NCI-H460 (cell line): ENCODE data around the gene HBZ. TPM values are rescaled to one million over a fixed set of nuclear protein-coding genes. Genes with fewer than 3 reads are reported as not detected.
"Not testable (repeated sequence)": the region's sequence is repeated elsewhere in the genome, so short reads cannot be mapped to it uniquely, and the experiment has no call there.

Experiments
- DNase-seq: peaks from one replicate; pipeline ENCODE4 v3.0.0-alpha.2; 2016; ENCODE audit warnings: low read depth; ENCODE audit errors: extremely low read depth
- total RNA-seq: library from RNA; depleted of rRNA; stranded (reverse); fragments of >200 nt; shearing (Covaris generic); gene quantifications from 2 replicates; pipeline ENCODE4 v1.2.3, GENCODE V29; 2014

HBZ gene
- total RNA-seq, 1 experiment from 2014 or later: not detected

DNA sequence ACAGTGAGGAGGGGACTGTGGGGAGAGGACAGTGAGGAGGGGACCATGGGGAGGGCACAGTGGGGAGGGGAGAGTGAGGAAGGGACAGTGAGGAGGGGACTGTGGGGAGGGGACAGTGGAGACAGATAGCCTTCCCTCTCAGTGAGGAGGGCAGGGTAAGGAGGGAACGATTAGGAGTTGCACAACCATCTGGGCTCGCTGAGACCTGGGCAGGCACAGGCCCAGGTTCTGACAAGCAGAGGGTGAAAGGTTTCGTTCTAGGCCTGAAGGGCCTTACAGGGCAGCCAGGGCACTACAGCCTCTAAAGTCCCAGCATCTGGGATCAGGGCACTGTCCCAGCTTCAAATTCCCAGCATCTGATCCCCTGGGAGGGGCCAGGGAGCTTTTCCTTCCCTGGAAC is 11.3 kb downstream of the HBZ start:
- DNase-seq: not testable (repeated sequence)

DNA sequence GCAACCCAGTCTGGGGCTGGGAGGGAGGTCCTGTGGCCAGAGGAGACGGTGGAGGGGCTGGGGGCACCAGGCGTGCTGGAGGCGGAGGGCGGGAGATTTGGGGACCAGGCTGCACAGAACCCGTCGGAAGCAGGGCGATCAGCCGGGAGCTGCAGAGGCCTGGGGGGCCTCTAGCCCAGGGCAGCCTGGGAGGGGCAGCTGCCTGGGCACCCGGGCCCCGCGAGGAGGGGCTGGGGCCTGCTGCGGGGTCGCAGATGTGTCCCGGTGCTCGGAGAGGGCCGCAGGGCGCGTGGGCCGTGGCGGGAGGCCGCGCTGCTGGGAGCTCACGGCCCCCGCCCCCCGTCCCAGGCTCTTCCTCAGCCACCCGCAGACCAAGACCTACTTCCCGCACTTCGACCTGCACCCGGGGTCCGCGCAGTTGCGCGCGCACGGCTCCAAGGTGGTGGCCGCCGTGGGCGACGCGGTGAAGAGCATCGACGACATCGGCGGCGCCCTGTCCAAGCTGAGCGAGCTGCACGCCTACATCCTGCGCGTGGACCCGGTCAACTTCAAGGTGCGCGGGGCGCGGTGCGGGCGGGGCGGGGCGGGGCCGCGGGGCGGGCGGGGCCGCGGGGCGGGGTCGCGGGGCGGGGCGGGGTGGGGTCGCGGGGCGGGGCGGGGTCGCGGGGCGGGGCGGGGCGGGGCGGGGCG is 11.8 kb downstream of the HBZ start:
- DNase-seq: not testable (repeated sequence)

DNA sequence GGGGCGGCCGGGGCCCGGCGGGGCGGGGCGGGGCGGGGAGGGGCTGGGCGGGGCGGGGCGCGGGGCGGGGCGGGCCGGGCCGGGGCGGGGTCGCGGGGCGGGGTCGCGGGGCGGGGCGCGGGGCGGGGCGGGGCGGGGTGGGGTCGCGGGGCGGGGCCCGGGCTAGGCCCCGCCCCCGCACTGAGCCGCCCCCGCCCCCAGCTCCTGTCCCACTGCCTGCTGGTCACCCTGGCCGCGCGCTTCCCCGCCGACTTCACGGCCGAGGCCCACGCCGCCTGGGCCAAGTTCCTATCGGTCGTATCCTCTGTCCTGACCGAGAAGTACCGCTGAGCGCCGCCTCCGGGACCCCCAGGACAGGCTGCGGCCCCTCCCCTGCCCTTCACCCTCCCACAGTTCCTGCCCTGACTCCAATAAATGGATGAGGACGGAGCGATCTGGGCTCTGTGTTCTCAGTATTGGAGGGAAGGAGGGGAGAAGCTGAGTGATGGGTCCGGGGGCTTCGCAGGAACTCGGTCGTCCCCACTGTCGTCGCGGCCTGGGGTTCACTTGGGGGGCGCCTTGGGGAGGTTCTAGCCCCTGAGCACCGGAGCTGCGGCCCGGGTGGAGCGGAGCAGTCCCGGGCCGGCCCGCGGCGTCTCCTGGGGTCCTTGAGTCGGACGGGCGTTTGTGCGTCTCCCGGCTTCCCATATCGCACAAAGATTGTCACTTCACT is 12.5 kb downstream of the HBZ start:
- no peak for DNase-seq

DNA sequence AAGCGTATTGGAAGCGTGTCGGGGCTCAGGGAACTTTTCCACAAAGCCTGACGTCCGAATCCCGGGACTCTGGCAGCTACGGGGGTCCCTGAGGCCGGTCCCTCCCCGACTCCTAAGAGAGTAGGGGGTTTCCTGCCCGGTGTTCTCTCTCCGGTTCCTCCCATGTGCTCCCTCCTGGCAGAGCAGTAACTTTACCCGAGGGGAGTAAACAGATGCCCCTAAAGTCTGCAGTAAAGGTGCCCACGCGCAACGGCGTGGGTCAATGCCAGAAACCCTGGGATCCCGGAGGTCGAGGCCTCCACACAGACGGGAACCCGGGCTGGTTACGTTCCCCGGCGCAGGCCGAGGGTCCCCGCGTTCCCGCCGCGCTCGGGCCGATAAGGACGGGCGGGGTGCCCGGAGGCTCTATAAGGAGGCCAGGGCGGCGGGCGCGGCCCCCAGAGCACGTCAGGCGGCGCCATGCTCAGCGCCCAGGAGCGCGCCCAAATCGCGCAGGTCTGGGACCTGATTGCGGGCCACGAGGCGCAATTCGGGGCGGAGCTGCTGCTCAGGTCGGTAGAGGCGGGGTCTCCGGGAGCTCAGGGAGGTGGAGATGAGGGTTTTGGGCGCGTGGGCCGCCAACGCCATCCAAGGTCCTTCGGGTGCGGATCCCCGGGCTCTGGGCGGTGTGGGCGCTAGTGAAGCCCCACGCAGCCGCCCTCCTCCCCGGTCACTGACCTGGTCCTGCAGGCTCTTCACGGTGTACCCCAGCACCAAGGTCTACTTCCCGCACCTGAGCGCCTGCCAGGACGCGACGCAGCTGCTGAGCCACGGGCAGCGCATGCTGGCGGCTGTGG is 13.3 kb downstream of the HBZ start, which contains the start of gene HBM:
HBM (plus strand) TSS at position 440 of the 836 bp plus-strand sequence; CDS start at position 460, 20 bp downstream.
- no peak for DNase-seq

DNA sequence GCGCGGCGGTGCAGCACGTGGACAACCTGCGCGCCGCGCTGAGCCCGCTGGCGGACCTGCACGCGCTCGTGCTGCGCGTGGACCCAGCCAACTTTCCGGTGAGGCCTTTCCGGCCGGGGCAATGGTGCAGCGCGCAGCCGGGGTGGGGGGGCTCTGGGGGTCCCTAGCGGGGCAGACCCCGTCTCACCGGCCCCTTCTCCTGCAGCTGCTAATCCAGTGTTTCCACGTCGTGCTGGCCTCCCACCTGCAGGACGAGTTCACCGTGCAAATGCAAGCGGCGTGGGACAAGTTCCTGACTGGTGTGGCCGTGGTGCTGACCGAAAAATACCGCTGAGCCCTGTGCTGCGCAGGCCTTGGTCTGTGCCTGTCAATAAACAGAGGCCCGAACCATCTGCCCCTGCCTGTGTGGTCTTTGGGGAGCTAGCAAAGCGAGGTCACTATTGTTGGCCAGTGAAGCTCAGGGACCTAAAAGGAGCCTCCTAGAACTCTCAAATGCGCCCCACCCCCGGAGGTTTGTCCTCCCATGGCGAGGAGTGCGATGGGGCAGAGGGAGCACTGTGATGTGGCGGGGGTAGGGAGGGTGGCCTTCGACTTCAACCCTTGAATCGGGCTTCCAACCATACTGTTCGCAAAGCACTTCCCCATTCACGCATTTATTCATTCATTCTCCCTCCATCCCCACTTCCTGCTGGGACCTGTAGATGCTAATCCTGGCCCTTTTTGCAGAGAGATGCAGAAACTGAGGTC is 14.1 kb downstream of the HBZ start:
- DNase-seq: no peak

DNA sequence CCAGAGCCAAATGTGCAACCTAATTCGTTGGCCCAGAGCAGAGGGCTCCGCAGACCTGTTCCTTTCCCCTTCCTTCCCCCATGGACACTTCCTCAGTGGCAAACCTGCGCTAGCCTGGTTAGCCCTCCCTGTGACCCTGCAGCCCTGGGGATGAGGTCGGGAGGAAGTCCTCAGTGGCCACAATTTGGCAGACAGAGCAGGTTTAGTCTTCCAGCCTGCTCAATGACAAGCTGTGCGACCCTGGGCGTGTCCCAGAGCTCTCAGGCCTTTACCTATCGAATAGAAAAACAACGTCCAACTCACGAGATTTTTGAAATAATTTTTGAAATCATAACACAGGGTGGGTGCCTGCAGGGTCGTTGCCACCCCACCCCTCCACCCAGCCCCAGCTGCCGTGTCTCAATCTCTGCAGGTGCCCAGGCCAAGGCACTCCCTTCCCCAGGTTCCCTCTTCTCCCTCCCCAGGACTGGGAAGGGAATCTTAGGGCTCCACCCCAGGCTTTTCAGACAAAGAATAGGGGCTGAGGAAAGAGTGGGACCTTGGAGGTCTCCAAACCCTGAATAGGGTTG is 14.8 kb downstream of the HBZ start:
- DNase-seq: no peak

DNA sequence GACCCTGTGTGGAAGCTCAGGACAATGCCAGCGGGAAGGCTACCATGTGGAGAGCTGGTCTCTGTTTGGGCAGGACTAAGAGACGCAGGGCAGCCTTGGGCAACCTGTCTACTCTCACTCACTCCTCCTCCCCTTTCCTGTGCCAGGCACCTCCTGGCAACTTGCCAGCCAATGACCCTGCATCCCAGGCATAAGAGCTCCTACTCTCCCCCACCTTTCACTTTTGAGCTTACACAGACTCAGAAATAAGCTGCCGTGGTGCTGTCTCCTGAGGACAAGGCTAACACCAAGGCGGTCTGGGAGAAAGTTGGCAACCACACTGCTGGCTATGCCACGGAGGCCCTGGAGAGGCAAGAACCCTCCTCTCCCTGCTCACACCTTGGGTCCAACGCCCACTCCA is 16.0 kb downstream of the HBZ start:
- no peak for DNase-seq

DNA sequence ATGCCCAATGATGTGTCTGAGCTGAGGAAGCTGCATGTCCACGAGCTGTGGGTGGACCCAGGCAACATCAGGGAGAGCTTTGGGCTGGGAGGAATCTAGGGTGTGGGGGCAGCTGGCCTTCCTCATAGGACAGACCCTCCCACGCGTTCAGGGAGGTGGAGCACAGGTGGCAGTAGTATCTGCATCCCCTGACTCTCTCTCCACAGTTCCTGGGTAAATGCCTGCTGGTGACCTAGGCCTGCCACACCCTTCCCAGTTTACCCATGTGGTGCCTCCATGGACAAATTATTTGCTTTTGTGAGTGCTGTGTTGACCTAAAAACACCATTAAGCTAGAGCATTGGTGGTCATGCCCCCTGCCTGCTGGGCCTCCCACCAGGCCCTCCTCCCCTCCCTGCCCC is 16.6 kb downstream of the HBZ start:
- no peak for DNase-seq

DNA sequence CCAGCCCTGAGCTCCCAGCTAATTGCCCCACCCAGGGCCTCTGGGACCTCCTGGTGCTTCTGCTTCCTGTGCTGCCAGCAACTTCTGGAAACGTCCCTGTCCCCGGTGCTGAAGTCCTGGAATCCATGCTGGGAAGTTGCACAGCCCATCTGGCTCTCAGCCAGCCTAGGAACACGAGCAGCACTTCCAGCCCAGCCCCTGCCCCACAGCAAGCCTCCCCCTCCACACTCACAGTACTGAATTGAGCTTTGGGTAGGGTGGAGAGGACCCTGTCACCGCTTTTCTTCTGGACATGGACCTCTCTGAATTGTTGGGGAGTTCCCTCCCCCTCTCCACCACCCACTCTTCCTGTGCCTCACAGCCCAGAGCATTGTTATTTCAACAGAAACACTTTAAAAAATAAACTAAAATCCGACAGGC is 17.7 kb downstream of the HBZ start:
- DNase-seq: peak; percentile 26

DNA sequence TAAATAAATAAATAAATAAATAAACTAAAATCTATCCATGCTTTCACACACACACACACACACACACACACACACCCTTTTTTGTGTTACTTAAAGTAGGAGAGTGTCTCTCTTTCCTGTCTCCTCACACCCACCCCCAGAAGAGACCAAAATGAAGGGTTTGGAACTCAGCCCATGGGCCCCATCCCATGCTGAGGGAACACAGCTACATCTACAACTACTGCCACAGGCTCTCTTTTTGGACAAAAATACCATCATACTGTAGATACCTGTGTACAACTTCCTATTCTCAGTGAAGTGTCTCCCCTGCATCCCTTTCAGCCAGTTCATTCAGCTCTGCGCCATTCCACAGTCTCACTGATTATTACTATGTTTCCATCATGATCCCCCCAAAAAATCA is 18.3 kb downstream of the HBZ start:
- no peak for DNase-seq

DNA sequence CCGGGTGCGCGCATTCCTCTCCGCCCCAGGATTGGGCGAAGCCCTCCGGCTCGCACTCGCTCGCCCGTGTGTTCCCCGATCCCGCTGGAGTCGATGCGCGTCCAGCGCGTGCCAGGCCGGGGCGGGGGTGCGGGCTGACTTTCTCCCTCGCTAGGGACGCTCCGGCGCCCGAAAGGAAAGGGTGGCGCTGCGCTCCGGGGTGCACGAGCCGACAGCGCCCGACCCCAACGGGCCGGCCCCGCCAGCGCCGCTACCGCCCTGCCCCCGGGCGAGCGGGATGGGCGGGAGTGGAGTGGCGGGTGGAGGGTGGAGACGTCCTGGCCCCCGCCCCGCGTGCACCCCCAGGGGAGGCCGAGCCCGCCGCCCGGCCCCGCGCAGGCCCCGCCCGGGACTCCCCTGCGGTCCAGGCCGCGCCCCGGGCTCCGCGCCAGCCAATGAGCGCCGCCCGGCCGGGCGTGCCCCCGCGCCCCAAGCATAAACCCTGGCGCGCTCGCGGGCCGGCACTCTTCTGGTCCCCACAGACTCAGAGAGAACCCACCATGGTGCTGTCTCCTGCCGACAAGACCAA is 20.0 kb downstream of the HBZ start, which contains the start of gene HBA2:
HBA2 (plus strand) TSS at position 503 of the 568 bp plus-strand sequence; CDS start at position 540, 37 bp downstream.
- not testable (repeated sequence) for DNase-seq

DNA sequence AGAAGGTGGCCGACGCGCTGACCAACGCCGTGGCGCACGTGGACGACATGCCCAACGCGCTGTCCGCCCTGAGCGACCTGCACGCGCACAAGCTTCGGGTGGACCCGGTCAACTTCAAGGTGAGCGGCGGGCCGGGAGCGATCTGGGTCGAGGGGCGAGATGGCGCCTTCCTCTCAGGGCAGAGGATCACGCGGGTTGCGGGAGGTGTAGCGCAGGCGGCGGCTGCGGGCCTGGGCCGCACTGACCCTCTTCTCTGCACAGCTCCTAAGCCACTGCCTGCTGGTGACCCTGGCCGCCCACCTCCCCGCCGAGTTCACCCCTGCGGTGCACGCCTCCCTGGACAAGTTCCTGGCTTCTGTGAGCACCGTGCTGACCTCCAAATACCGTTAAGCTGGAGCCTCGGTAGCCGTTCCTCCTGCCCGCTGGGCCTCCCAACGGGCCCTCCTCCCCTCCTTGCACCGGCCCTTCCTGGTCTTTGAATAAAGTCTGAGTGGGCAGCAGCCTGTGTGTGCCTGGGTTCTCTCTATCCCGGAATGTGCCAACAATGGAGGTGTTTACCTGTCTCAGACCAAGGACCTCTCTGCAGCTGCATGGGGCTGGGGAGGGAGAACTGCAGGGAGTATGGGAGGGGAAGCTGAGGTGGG is 20.9 kb downstream of the HBZ start:
- DNase-seq: not testable (repeated sequence)

DNA sequence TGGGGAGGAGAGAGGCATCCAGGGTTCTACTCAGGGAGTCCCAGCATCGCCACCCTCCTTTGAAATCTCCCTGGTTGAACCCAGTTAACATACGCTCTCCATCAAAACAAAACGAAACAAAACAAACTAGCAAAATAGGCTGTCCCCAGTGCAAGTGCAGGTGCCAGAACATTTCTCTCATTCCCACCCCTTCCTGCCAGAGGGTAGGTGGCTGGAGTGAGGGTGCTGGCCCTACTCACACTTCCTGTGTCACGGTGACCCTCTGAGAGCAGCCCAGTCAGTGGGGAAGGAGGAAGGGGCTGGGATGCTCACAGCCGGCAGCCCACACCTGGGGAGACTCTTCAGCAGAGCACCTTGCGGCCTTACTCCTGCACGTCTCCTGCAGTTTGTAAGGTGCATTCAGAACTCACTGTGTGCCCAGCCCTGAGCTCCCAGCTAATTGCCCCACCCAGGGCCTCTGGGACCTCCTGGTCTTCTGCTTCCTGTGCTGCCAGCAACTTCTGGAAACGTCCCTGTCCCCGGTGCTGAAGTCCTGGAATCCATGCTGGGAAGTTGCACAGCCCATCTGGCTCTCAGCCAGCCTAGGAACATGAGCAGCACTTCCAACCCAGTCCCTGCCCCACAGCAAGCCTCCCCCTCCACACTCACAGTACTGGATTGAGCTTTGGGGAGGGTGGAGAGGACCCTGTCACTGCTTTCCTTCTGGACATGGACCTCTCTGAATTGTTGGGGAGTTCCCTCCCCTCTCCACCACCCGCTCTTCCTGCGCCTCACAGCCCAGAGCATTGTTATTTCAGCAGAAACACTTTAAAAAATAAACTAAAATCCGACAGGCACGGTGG is 21.7 kb downstream of the HBZ start:
- DNase-seq: not testable (repeated sequence)

DNA sequence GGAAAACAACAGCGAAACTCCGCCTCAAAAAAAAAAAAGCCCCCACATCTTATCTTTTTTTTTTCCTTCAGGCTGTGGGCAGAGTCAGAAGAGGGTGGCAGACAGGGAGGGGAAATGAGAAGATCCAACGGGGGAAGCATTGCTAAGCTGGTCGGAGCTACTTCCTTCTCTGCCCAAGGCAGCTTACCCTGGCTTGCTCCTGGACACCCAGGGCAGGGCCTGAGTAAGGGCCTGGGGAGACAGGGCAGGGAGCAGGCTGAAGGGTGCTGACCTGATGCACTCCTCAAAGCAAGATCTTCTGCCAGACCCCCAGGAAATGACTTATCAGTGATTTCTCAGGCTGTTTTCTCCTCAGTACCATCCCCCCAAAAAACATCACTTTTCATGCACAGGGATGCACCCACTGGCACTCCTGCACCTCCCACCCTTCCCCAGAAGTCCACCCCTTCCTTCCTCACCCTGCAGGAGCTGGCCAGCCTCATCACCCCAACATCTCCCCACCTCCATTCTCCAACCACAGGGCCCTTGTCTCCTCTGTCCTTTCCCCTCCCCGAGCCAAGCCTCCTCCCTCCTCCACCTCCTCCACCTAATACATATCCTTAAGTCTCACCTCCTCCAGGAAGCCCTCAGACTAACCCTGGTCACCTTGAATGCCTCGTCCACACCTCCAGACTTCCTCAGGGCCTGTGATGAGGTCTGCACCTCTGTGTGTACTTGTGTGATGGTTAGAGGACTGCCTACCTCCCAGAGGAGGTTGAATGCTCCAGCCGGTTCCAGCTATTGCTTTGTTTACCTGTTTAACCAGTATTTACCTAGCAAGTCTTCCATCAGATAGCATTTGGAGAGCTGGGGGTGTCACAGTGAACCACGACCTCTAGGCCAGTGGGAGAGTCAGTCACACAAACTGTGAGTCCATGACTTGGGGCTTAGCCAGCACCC is 22.8 kb downstream of the HBZ start:
- no peak for DNase-seq

DNA sequence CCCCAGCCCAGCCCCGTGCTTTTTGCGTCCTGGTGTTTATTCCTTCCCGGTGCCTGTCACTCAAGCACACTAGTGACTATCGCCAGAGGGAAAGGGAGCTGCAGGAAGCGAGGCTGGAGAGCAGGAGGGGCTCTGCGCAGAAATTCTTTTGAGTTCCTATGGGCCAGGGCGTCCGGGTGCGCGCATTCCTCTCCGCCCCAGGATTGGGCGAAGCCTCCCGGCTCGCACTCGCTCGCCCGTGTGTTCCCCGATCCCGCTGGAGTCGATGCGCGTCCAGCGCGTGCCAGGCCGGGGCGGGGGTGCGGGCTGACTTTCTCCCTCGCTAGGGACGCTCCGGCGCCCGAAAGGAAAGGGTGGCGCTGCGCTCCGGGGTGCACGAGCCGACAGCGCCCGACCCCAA is 23.6 kb downstream of the HBZ start:
- DNase-seq: not testable (repeated sequence)

DNA sequence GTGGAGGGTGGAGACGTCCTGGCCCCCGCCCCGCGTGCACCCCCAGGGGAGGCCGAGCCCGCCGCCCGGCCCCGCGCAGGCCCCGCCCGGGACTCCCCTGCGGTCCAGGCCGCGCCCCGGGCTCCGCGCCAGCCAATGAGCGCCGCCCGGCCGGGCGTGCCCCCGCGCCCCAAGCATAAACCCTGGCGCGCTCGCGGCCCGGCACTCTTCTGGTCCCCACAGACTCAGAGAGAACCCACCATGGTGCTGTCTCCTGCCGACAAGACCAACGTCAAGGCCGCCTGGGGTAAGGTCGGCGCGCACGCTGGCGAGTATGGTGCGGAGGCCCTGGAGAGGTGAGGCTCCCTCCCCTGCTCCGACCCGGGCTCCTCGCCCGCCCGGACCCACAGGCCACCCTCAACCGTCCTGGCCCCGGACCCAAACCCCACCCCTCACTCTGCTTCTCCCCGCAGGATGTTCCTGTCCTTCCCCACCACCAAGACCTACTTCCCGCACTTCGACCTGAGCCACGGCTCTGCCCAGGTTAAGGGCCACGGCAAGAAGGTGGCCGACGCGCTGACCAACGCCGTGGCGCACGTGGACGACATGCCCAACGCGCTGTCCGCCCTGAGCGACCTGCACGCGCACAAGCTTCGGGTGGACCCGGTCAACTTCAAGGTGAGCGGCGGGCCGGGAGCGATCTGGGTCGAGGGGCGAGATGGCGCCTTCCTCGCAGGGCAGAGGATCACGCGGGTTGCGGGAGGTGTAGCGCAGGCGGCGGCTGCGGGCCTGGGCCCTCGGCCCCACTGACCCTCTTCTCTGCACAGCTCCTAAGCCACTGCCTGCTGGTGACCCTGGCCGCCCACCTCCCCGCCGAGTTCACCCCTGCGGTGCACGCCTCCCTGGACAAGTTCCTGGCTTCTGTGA is 24.3 kb downstream of the HBZ start, which contains the start of gene HBA1:
HBA1 (plus strand) TSS at position 204 of the 906 bp plus-strand sequence; CDS start at position 241, 37 bp downstream.
- DNase-seq: not testable (repeated sequence)
